Lower leg skin (tissue), 3 donors: ENCODE measurements around the gene PLA1A.

ENCODE experiments used
- CTCF ChIP-seq, 3 donors: fragments of 450-650 bp; IDR thresholded peaks; one replicate each; pipeline ENCODE4 v1.5.1; 2016; ENCODE audit warnings: antibody characterized with exemption in 3 of 3, mild to moderate bottlenecking in 3 of 3, moderate library complexity in 2 of 3
- POLR2A ChIP-seq, 2 donors: fragments of 450-650 bp; IDR thresholded peaks; one replicate each; pipeline ENCODE4 v1.6.1; 2016 to 2017; ENCODE audit warnings: antibody characterized with exemption in 2 of 2, mild to moderate bottlenecking in 1 of 2, moderate library complexity in 1 of 2

GRCh38 chr3:119551598-119551997 is 46.1 kb upstream of the PLA1A start:
- TF ChIP-seq CTCF (IDR thresholded peaks at IDR 0.05) (no peak), POLR2A (IDR thresholded peaks at IDR 0.05) (no peak)
